ENCODE results near the gene NFAM1.

The NFAM1 gene

GRCh38 chr22:42379966-42380537 lies 52.2 kb downstream of the NFAM1 start:
- DNase-seq, result peak; percentile 58

GRCh38 chr22:42376711-42377554 lies 55.3 kb downstream of the NFAM1 start:
- DNase-seq, result no peak

- no peak for DNase-seq
Observed at GRCh38 chr22:42375982-42376381, 56.2 kb downstream of the NFAM1 start.

GRCh38 chr22:42372976-42373375 lies 59.2 kb downstream of the NFAM1 start:
- no peak for DNase-seq

GRCh38 chr22:42371501-42371900 lies 60.7 kb downstream of the NFAM1 start:
- DNase-seq, result no peak

- DNase-seq, result no peak
Observed at GRCh38 chr22:42371099-42371498, 61.1 kb downstream of the NFAM1 start.

- peak; percentile 94 for DNase-seq
Observed at GRCh38 chr22:42369250-42370041, 62.8 kb downstream of the NFAM1 start.

GRCh38 chr22:42368379-42369249 lies 63.6 kb downstream of the NFAM1 start:
- DNase-seq, result peak; percentile 57

GRCh38 chr22:42367980-42368378 lies 64.2 kb downstream of the NFAM1 start:
- DNase-seq, result peak; percentile 23

- DNase-seq, result no peak
Observed at GRCh38 chr22:42366806-42367581, 65.2 kb downstream of the NFAM1 start.

GRCh38 chr22:42365942-42366695 lies 66.1 kb downstream of the NFAM1 start:
- no peak for DNase-seq

GRCh38 chr22:42365111-42365865 lies 66.9 kb downstream of the NFAM1 start:
- peak; percentile 73 for DNase-seq

- no peak for DNase-seq
Observed at GRCh38 chr22:42364604-42365110, 67.5 kb downstream of the NFAM1 start.

GRCh38 chr22:42363892-42364291 lies 68.3 kb downstream of the NFAM1 start:
- DNase-seq, result no peak

- DNase-seq, result no peak
Observed at GRCh38 chr22:42361523-42361922, 70.7 kb downstream of the NFAM1 start.

GRCh38 chr22:42360348-42360747 lies 71.9 kb downstream of the NFAM1 start:
- DNase-seq, result peak; percentile 12

GRCh38 chr22:42358643-42359558 lies 73.3 kb downstream of the NFAM1 start:
- no peak for DNase-seq

- DNase-seq, result no peak
Observed at GRCh38 chr22:42357634-42358296, 74.4 kb downstream of the NFAM1 start.
